Retinal pigment epithelial cell (primary cell): ENCODE measurements around the gene MDH2.

ENCODE experiments used
- DNase-seq: peaks from one replicate; pipeline ENCODE4 v3.0.0-alpha.2; 2010; ENCODE audit warnings: low read depth
- H3K4me3 ChIP-seq: 2 replicates; pipeline ENCODE4 v1.5.1; 2011; ENCODE audit warnings: mild to moderate bottlenecking, low read length, control low read depth, moderate library complexity
- TF ChIP-seq, protein P1 (sequence below): conservative IDR thresholded peaks from 2 replicates; pipeline ENCODE4 v1.5.1; 2011; ENCODE audit warnings: low read depth, low read length, control low read depth, inconsistent platforms

Gene MDH2

GRCh38 chr7:76064208-76064970 lies 16.5 kb downstream of the MDH2 start:
- DNase-seq = no peak
- TF ChIP-seq, protein P1, sequence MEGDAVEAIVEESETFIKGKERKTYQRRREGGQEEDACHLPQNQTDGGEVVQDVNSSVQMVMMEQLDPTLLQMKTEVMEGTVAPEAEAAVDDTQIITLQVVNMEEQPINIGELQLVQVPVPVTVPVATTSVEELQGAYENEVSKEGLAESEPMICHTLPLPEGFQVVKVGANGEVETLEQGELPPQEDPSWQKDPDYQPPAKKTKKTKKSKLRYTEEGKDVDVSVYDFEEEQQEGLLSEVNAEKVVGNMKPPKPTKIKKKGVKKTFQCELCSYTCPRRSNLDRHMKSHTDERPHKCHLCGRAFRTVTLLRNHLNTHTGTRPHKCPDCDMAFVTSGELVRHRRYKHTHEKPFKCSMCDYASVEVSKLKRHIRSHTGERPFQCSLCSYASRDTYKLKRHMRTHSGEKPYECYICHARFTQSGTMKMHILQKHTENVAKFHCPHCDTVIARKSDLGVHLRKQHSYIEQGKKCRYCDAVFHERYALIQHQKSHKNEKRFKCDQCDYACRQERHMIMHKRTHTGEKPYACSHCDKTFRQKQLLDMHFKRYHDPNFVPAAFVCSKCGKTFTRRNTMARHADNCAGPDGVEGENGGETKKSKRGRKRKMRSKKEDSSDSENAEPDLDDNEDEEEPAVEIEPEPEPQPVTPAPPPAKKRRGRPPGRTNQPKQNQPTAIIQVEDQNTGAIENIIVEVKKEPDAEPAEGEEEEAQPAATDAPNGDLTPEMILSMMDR = no peak
- no peak overlapping the region for H3K4me3 ChIP-seq

DNA sequence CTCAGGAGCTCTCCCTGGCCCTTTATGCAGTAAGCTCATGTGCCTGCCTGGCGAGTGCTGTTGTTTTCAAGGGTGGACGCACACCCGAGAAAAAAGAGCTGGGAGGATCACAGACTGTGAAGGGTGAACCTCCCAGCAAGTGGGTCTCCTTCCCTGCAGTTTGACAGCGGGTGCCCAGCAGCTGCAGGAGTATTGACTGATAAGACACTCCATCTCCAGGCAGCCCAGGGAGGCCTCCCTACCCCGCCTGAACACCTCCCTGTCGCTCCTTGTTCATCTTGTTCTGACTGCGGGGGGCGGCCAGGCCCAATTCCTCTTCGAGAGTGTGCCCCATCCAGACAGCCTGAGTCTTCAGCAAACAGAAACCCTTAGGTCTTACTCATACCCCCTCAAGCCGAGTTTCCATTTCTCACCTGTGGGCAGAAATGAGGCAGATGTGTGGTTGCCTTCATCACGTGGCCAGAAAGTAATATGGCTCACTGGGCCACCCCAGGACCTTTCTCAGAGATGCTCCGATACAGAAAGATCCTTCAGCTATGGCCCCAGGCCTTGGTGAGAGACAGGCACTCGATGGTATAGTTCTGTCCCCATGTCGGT lies 17.2 kb downstream of the MDH2 start:
- H3K4me3 ChIP-seq = no peak overlapping the region
- no peak for DNase-seq
- TF ChIP-seq, protein P1 = no peak

DNA sequence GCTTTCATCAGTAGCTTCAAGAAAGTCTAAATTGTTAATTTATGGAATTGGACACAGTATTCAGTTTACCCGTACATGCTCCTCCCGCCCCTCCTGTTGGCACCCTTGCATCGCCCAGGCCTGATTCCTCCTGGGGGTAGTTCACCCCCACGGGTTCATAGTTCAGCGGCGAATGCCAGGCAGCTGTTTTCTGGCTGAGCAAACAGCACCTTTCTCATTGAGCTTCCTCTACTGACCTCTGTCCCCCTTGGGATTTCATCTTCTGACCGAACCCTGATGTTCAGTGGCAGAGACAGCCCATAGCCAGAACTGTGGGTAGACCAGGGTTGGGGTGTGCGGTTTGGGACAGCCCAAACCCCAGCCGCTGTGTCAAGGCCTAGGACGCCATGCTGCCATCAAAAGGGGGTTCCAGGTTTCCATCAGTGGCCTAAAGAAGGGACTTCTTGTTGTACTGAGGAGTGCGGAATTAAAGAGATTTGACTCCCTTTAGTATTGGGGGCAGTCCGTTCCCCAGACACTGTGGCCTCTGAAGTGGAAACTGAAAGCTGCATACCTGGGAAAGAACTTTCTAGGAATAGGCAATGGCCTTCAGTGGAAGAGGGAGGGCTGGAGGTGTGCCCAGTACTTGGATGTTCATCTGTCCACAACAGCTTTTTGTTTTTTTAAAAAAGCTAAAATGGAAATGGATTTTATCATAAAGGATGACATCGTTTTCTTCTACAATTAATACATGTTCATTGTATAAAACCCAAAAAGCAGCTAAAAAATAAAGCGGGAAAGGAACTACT lies 19.0 kb downstream of the MDH2 start:
- TF ChIP-seq, protein P1 = no peak
- DNase-seq = no peak
- H3K4me3 ChIP-seq = no peak overlapping the region

- DNase-seq = peak; percentile 59
- TF ChIP-seq, protein P1 = peak; percentile 60
Measured at GRCh38 chr7:76069238-76069638, 21.3 kb downstream of the MDH2 start.

DNA sequence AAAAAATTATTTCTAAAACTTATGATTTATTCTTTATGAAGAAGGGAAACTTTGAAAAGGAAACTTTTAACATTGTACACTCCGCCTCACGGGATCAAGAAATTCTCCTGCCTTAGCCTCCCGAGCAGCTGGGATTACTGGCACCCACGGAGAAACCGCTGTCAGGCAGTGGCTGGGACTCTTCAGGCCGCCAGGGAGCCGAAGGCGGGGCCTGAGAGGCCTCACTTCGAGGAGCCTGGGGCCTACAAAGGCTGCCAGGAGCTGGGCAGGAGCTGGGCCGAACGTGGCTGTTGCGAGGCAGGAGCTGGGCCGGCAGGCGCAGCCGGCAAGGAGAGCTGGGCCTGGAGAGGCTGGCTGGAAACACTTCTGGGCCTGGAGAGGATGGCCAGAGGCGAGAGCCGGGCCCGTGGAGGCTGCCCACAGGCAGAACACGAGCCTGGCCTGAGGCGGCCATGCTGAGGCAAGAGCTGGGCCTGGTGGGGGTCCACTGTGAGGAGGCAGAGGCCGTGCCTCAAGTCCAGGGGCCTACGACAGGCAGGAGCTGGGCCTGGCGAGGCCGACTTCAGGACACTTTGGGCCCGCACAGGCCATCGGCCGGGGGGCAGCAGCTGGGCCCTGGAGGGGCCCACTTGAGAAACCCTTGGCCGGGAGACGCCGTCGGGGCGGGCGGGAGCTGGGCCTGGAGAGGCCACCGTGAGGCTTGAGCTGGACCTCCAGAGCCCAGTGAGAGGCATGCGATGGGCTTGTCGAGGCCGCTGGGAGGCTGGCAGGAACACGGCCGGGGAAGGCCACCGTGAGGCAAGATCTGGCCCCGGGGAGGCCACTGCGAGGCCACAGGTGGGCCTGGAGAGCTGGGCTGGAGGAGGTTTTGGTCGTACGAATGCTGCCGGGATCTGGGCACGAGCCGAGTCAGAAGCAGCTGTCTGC lies 23.7 kb downstream of the MDH2 start:
- H3K4me3 ChIP-seq = no peak overlapping the region
- TF ChIP-seq, protein P1 = no peak
- no peak for DNase-seq

More at GRCh38 chr7:76069238-76069638, 21.3 kb downstream of the MDH2 start:
- H3K4me3 ChIP-seq = no peak overlapping the region
